HCT116 (cell line): ENCODE measurements around the gene SEMA4A. TPM values are rescaled to one million over a fixed set of nuclear protein-coding genes. Genes with fewer than 3 reads are reported as not detected.

Source experiments
- ATAC-seq: fragments of 200-7000 bp; cut with Tn5 transposase; 2 replicates; pipeline ENCODE4 v1.9.1; 2020; ENCODE audit warnings: mild to moderate bottlenecking, moderate library complexity
- BruUV-seq: library from RNA; stranded (reverse); fragments of 400-500 nt; replicated peaks from 2 replicates; lab custom pipeline; 2021; lab: Mats Ljungman, UMichigan
- CTCF ChIA-PET: fragments of 300-600 bp; sonication (Branson Sonifier 250); formaldehyde crosslinking; loops from one replicate; lab custom pipeline; 2021; ENCODE audit warnings: antibody characterized with exemption; lab: Charles Lee
- POLR2A ChIA-PET: fragments of 300-600, 350-600 bp; sonication (Branson Sonifier 250); formaldehyde crosslinking; loops from one replicate; lab custom pipeline; 2021; ENCODE audit warnings: antibody characterized with exemption; lab: Charles Lee
- RAD21 ChIA-PET, 2 experiments: fragments of 300-600 bp; sonication (Branson Sonifier 250); formaldehyde crosslinking; loops; one replicate each; lab custom pipeline; 2023; ENCODE audit warnings: low total read pairs in 2 of 2; ENCODE audit not compliant: uncharacterized antibody in 2 of 2, unreplicated experiment in 2 of 2, low non-redundant PET in 1 of 2; lab: Charles Lee
- DNase-seq: peaks from one replicate; pipeline ENCODE4 v3.0.0-alpha.2; 2010; ENCODE audit warnings: low read depth, low spot score
- H2AFZ ChIP-seq: fragments of 200-600 bp; shearing (Covaris generic), sonication (generic); 2 replicates; pipeline ENCODE4 v1.6.1; 2017; ENCODE audit warnings: low read depth, mixed run types, mixed read lengths, antibody characterized with exemption, low read length; ENCODE audit not compliant: poor library complexity, severe bottlenecking
- H3K27ac ChIP-seq: 2 replicates; pipeline ENCODE4 v1.5.1; 2012; ENCODE audit warnings: low read depth, low read length
- H3K27me3 ChIP-seq: fragments of 200-600 bp; sonication (generic); 2 replicates; pipeline ENCODE4 v1.6.1; 2016; ENCODE audit warnings: mixed run types, low read length, mixed read lengths; ENCODE audit not compliant: insufficient read depth
- H3K36me3 ChIP-seq, 2 experiments: fragments of 200-500 bp in 1 of 2; fragments of 200-600 bp in 1 of 2; sonication (Bioruptor generic) in 1 of 2; sonication (generic) in 1 of 2; 2 replicates each; pipeline versions ENCODE4 v1.5.1 to v1.6.1; 2014 to 2016; ENCODE audit warnings: low read length in 2 of 2, inconsistent platforms in 1 of 2, mixed read lengths in 1 of 2, mixed run types in 1 of 2; ENCODE audit not compliant: insufficient read depth in 2 of 2, control insufficient read depth in 1 of 2
- H3K4me1 ChIP-seq, 2 experiments: fragments of 200-600 bp in 1 of 2; sonication (generic) in 1 of 2; 2 replicates each; pipeline versions ENCODE4 v1.5.1 to v1.6.1; 2012 to 2017; ENCODE audit warnings: low read length in 2 of 2, inconsistent platforms in 1 of 2, mild to moderate bottlenecking in 1 of 2, mixed read lengths in 1 of 2, mixed run types in 1 of 2, moderate library complexity in 1 of 2; ENCODE audit not compliant: insufficient read depth in 2 of 2, control insufficient read depth in 1 of 2
- H3K4me2 ChIP-seq: fragments of 200-600 bp; sonication (generic); 2 replicates; pipeline ENCODE4 v1.6.1; 2017; ENCODE audit warnings: mixed run types, low read length, mixed read lengths
- H3K4me3 ChIP-seq, 2 experiments: fragments of 200-600 bp in 1 of 2; sonication (generic) in 1 of 2; replicated peaks in 1 of 2; 2 replicates each; pipeline ENCODE4 v1.5.1; 2011 to 2016; ENCODE audit warnings: low read length in 2 of 2, control low read depth in 1 of 2, low read depth in 1 of 2, mild to moderate bottlenecking in 1 of 2, mixed read lengths in 1 of 2, mixed run types in 1 of 2
- H3K79me2 ChIP-seq: fragments of 200-600 bp; sonication (generic); 2 replicates; pipeline ENCODE4 v1.6.1; 2017; ENCODE audit warnings: mild to moderate bottlenecking, mixed run types, low read length, moderate library complexity, mixed read lengths; ENCODE audit not compliant: insufficient read depth
- H3K9ac ChIP-seq: fragments of 200-600 bp; sonication (generic); 2 replicates; pipeline ENCODE4 v1.6.1; 2016; ENCODE audit warnings: low read length, mixed read lengths
- H3K9me2 ChIP-seq: fragments of 200-600 bp; sonication (generic), shearing (Covaris generic); 2 replicates; pipeline ENCODE4 v1.6.1; 2017; ENCODE audit warnings: mixed run types, mild to moderate bottlenecking, moderate library complexity; ENCODE audit not compliant: insufficient read depth
- H3K9me3 ChIP-seq, 2 experiments: fragments of 200-500 bp in 1 of 2; fragments of 200-600 bp in 1 of 2; sonication (Bioruptor generic) in 1 of 2; sonication (generic) in 1 of 2; 2 replicates each; pipeline ENCODE4 v1.6.1; 2014 to 2017; ENCODE audit warnings: low read length in 2 of 2, mixed read lengths in 2 of 2, inconsistent platforms in 1 of 2, low read depth in 1 of 2, mild to moderate bottlenecking in 1 of 2, mixed run types in 1 of 2, moderate library complexity in 1 of 2; ENCODE audit not compliant: control insufficient read depth in 1 of 2, insufficient read depth in 1 of 2
- H4K20me1 ChIP-seq: fragments of 200-600 bp; sonication (generic), shearing (Covaris generic); 2 replicates; pipeline ENCODE4 v1.6.1; 2017; ENCODE audit warnings: mixed run types, mild to moderate bottlenecking, moderate library complexity; ENCODE audit not compliant: insufficient read depth
- CTCF ChIP-seq, 3 experiments: fragments of 200-600 bp in 1 of 3; sonication (generic) in 1 of 3; IDR thresholded peaks in 2 of 3; conservative IDR thresholded peaks in 1 of 3; 2 replicates each; pipeline ENCODE4 v1.5.1; 2012 to 2017; ENCODE audit warnings: low read depth in 2 of 3, low read length in 2 of 3, antibody characterized with exemption in 1 of 3, borderline replicate concordance in 1 of 3, control low read depth in 1 of 3, mild to moderate bottlenecking in 1 of 3, mixed read lengths in 1 of 3, mixed run types in 1 of 3, moderate library complexity in 1 of 3; ENCODE audit not compliant: insufficient read depth in 1 of 3
- POLR2AphosphoS5 ChIP-seq: IDR thresholded peaks from 2 replicates; pipeline ENCODE4 v1.6.1; 2011; ENCODE audit warnings: mild to moderate bottlenecking, low read depth, low read length, moderate library complexity
- RAD21 ChIP-seq: IDR thresholded peaks from 2 replicates; pipeline ENCODE4 v1.6.1; 2012; ENCODE audit warnings: low read depth, mild to moderate bottlenecking
- ZNF274 ChIP-seq: fragments of 200-500 bp; sonication (Bioruptor generic); IDR thresholded peaks from 2 replicates; pipeline ENCODE4 v1.6.1; 2014; ENCODE audit warnings: mild to moderate bottlenecking, low read depth, low read length, inconsistent platforms
- intact Hi-C: fragments of 100-400 bp; cut with micrococcal nuclease; formaldehyde crosslinking; loops from 2 replicates; pipeline ENCODE4 v1.10.0; 2022
- total RNA-seq: library from RNA; stranded (reverse); gene quantifications from one replicate; pipeline ENCODE4 v1.2.1, GENCODE V29; 2021; ENCODE audit not compliant: unreplicated experiment

SEMA4A gene
- total RNA-seq, 1 experiment from 2014 or later, result 0.39 TPM

GRCh38 chr1:156135930-156136871 is 17.2 kb upstream of the SEMA4A start:
- no peaks in the 10 kb centered on the region for H3K9me2 ChIP-seq
- H3K4me1 ChIP-seq, result no peaks in the 10 kb centered on the region; a peak in 1 of 4 replicates
- TF ChIP-seq RAD21 (no peak), POLR2AphosphoS5 (peak; percentile 21)
- ATAC-seq (no peak), DNase-seq (no peak)
- no peaks in the 10 kb centered on the region for H3K27me3 ChIP-seq
- H4K20me1 ChIP-seq, result no peaks in the 10 kb centered on the region
- H3K36me3 ChIP-seq, result peaks cover 59 to 74% of the 10 kb centered on the region in 2 experiments
- H3K9ac ChIP-seq, result no peak overlapping the region
- H3K27ac ChIP-seq, result no peak overlapping the region
- CTCF ChIA-PET, result interaction anchor here (0.8 kb wide), 1 partner anchor 9 kb away, joined by 3 read pairs; no protein-coding TSS in a partner anchor
- H3K9me3 ChIP-seq, result no peaks in the 10 kb centered on the region
- peaks cover 50% of the 10 kb centered on the region for H3K79me2 ChIP-seq
- RAD21 ChIA-PET, result no interaction called here
- no peak overlapping the region for H3K4me3 ChIP-seq
- TSS peak; percentile 9 for BruUV-seq
- H3K4me2 ChIP-seq, result no peak overlapping the region
- POLR2A ChIA-PET, result no interaction called here
- intact Hi-C loops, result no loop called here
- no peak overlapping the region for H2AFZ ChIP-seq

- Histone ChIP-seq H3K4me1 (peaks cover 0 to 5% of the 10 kb centered on the region in 2 experiments; a peak in 1 of 4 replicates), H3K4me3 (no peak overlapping the region), H3K36me3 (peaks cover 52 to 66% of the 10 kb centered on the region in 2 experiments), H4K20me1 (no peaks in the 10 kb centered on the region), H3K4me2 (no peak overlapping the region), H3K27ac (no peak overlapping the region), H3K9me3 (no peaks in the 10 kb centered on the region), H3K27me3 (no peaks in the 10 kb centered on the region), H2AFZ (no peak overlapping the region), H3K9me2 (no peaks in the 10 kb centered on the region), H3K9ac (no peak overlapping the region), H3K79me2 (peaks cover 42% of the 10 kb centered on the region)
- no TSS peak for BruUV-seq
- ChIA-PET RAD21 (no interaction called here), POLR2A (no interaction called here), CTCF (interaction anchor here (0.8 kb wide), 1 partner anchor 10 kb away, joined by 3 read pairs; no protein-coding TSS in a partner anchor)
- no peak for ATAC-seq
- no peak for DNase-seq
- peak in 1 of 3 experiments; percentile 26; a peak in 1 of 6 replicates for TF ChIP-seq CTCF (IDR thresholded peaks at IDR 0.05 in 2 of 3, conservative IDR thresholded peaks at IDR 0.05 in 1 of 3; ENCODE audit: borderline replicate concordance in 1 of 3, insufficient read depth in 1 of 3, low read depth in 2 of 3, low read length in 2 of 3)
- no peak for TF ChIP-seq ZNF274
- intact Hi-C loops, result no loop called here
Measured at GRCh38 chr1:156136970-156137483, 16.4 kb upstream of the SEMA4A start.
